ENCODE data around the gene PEX6.
"Not testable (repeated sequence)": the region's sequence is repeated elsewhere in the genome, so short reads cannot be mapped to it uniquely, and the experiment has no call there.

The PEX6 gene

GRCh38 chr6:42962502-42963178, 16.3 kb downstream of the PEX6 start:
- Mint-ChIP-seq H3K4me1 (peaks cover 17% of the 10 kb centered on the region), H3K4me3 (no peak overlapping the region), H3K9me3 (no peaks in the 10 kb centered on the region), H3K36me3 (peaks cover 31% of the 10 kb centered on the region), H3K27ac (no peak overlapping the region)
- DNase-seq (ENCODE audit: low spot score in 2 of 2) (no peak), ATAC-seq (no peak)

- H3K4me3 Mint-ChIP-seq = no peak overlapping the region
- no peak for DNase-seq (ENCODE audit: low spot score in 2 of 2)
- no peak for ATAC-seq
- no peak overlapping the region for H3K27ac Mint-ChIP-seq
- H3K9me3 Mint-ChIP-seq = no peaks in the 10 kb centered on the region
- H3K4me1 Mint-ChIP-seq = peaks cover 17% of the 10 kb centered on the region
- peaks cover 26% of the 10 kb centered on the region for H3K36me3 Mint-ChIP-seq
These were observed 16.9 kb downstream of the PEX6 start for GRCh38 chr6:42962096-42962495.

GRCh38 chr6:42961020-42961470, 17.9 kb downstream of the PEX6 start:
- Mint-ChIP-seq H3K36me3 (peaks cover 18% of the 10 kb centered on the region), H3K4me3 (peak overlapping the region; percentile 69), H3K4me1 (peaks cover 17% of the 10 kb centered on the region), H3K9me3 (no peaks in the 10 kb centered on the region), H3K27ac (no peak overlapping the region)
- ATAC-seq (no peak), DNase-seq (ENCODE audit: low spot score in 2 of 2) (no peak)

GRCh38 chr6:42960243-42961019, 18.6 kb downstream of the PEX6 start, which contains the start of gene GNMT:
GNMT (plus strand) TSS chr6:42960754; CDS start chr6:42960768, 14 bp downstream.
- peaks cover 14% of the 10 kb centered on the region for H3K36me3 Mint-ChIP-seq
- peak; percentile 72 for ATAC-seq
- no peaks in the 10 kb centered on the region for H3K9me3 Mint-ChIP-seq
- peaks cover 17% of the 10 kb centered on the region for H3K4me1 Mint-ChIP-seq
- H3K27ac Mint-ChIP-seq = no peak within 1 kb of the TSS
- peak within 1 kb of the TSS; percentile 69 for H3K4me3 Mint-ChIP-seq
- DNase-seq (ENCODE audit: low spot score in 2 of 2) = no peak

- Mint-ChIP-seq H3K9me3 (no peaks in the 10 kb centered on the region), H3K36me3 (peaks cover 8% of the 10 kb centered on the region), H3K27ac (no peak overlapping the region), H3K4me1 (peaks cover 17% of the 10 kb centered on the region), H3K4me3 (peak overlapping the region; percentile 69)
- ATAC-seq (no peak), DNase-seq (ENCODE audit: low spot score in 2 of 2) (no peak)
These were observed 19.1 kb downstream of the PEX6 start for GRCh38 chr6:42959917-42960242.

- no peaks in the 10 kb centered on the region for H3K9me3 Mint-ChIP-seq
- no peak overlapping the region for H3K27ac Mint-ChIP-seq
- H3K36me3 Mint-ChIP-seq = no peaks in the 10 kb centered on the region
- peaks cover 17% of the 10 kb centered on the region for H3K4me1 Mint-ChIP-seq
- no peak for DNase-seq (ENCODE audit: low spot score in 2 of 2)
- ATAC-seq = no peak
- no peak overlapping the region for H3K4me3 Mint-ChIP-seq
These were observed 20.9 kb downstream of the PEX6 start for GRCh38 chr6:42958125-42958524.

GRCh38 chr6:42954405-42954804, 24.6 kb downstream of the PEX6 start:
- H3K4me3 Mint-ChIP-seq; DNase-seq (ENCODE audit: low spot score in 2 of 2); H3K9me3 Mint-ChIP-seq; H3K36me3 Mint-ChIP-seq; H3K4me1 Mint-ChIP-seq; ATAC-seq; H3K27ac Mint-ChIP-seq: not testable (repeated sequence)

GRCh38 chr6:42952389-42952788, 26.6 kb downstream of the PEX6 start:
- no peaks in the 10 kb centered on the region for H3K4me1 Mint-ChIP-seq
- no peaks in the 10 kb centered on the region for H3K9me3 Mint-ChIP-seq
- no peak overlapping the region for H3K4me3 Mint-ChIP-seq
- no peak for DNase-seq (ENCODE audit: low spot score in 2 of 2)
- H3K27ac Mint-ChIP-seq = peak overlapping the region; percentile 17
- ATAC-seq = no peak
- peaks cover 14% of the 10 kb centered on the region for H3K36me3 Mint-ChIP-seq

GRCh38 chr6:42947950-42948349, 31.0 kb downstream of the PEX6 start:
- DNase-seq (ENCODE audit: low spot score in 2 of 2) (no peak), ATAC-seq (no peak)
- Mint-ChIP-seq H3K27ac (peak overlapping the region; percentile 12), H3K4me3 (no peak overlapping the region), H3K9me3 (no peaks in the 10 kb centered on the region), H3K36me3 (peaks cover 34% of the 10 kb centered on the region), H3K4me1 (no peaks in the 10 kb centered on the region)

- peaks cover 58% of the 10 kb centered on the region for H3K36me3 Mint-ChIP-seq
- no peak for ATAC-seq
- no peak overlapping the region for H3K4me3 Mint-ChIP-seq
- peaks cover 12% of the 10 kb centered on the region for H3K4me1 Mint-ChIP-seq
- H3K9me3 Mint-ChIP-seq = no peaks in the 10 kb centered on the region
- H3K27ac Mint-ChIP-seq = no peak overlapping the region
- DNase-seq (ENCODE audit: low spot score in 2 of 2) = no peak
These were observed 36.5 kb downstream of the PEX6 start for GRCh38 chr6:42942444-42942843.

- Mint-ChIP-seq H3K27ac (peak overlapping the region; percentile 54), H3K4me1 (peaks cover 17% of the 10 kb centered on the region)
- not testable (repeated sequence) for H3K4me3 Mint-ChIP-seq
These were observed 37.6 kb downstream of the PEX6 start for GRCh38 chr6:42941356-42941755.

GRCh38 chr6:42940493-42941045, 38.4 kb downstream of the PEX6 start:
- no peak for ATAC-seq
- peak overlapping the region; percentile 54 for H3K27ac Mint-ChIP-seq
- no peaks in the 10 kb centered on the region for H3K9me3 Mint-ChIP-seq
- peaks cover 17% of the 10 kb centered on the region for H3K4me1 Mint-ChIP-seq
- no peak for DNase-seq (ENCODE audit: low spot score in 2 of 2)
- no peak overlapping the region for H3K4me3 Mint-ChIP-seq
- peaks cover 76% of the 10 kb centered on the region for H3K36me3 Mint-ChIP-seq

More at GRCh38 chr6:42941356-42941755, 37.6 kb downstream of the PEX6 start:
- ATAC-seq; H3K9me3 Mint-ChIP-seq; DNase-seq (ENCODE audit: low spot score in 2 of 2): not testable (repeated sequence)
- peaks cover 68% of the 10 kb centered on the region for H3K36me3 Mint-ChIP-seq

- Mint-ChIP-seq H3K9me3 (no peaks in the 10 kb centered on the region), H3K4me3 (no peak overlapping the region), H3K27ac (peak overlapping the region; percentile 54), H3K36me3 (peaks cover 79% of the 10 kb centered on the region), H3K4me1 (peaks cover 17% of the 10 kb centered on the region)
- DNase-seq (ENCODE audit: low spot score in 2 of 2) (no peak), ATAC-seq (no peak)
These were observed 39.2 kb downstream of the PEX6 start for GRCh38 chr6:42939810-42940167.

GRCh38 chr6:42938987-42939809, 39.8 kb downstream of the PEX6 start:
- peak overlapping the region; percentile 54 for H3K27ac Mint-ChIP-seq

GRCh38 chr6:42938428-42938796, 40.6 kb downstream of the PEX6 start:
- H3K27ac Mint-ChIP-seq = peak overlapping the region; percentile 35
- H3K4me3 Mint-ChIP-seq = no peak overlapping the region
- peaks cover 80% of the 10 kb centered on the region for H3K36me3 Mint-ChIP-seq
- H3K4me1 Mint-ChIP-seq = peaks cover 18% of the 10 kb centered on the region
- ATAC-seq (no peak), DNase-seq (ENCODE audit: low spot score in 2 of 2) (no peak)
- no peaks in the 10 kb centered on the region for H3K9me3 Mint-ChIP-seq

More at GRCh38 chr6:42938987-42939809, 39.8 kb downstream of the PEX6 start:
- no peak for DNase-seq (ENCODE audit: low spot score in 2 of 2)
- no peak overlapping the region for H3K4me3 Mint-ChIP-seq
- ATAC-seq = no peak
- peaks cover 80% of the 10 kb centered on the region for H3K36me3 Mint-ChIP-seq
- no peaks in the 10 kb centered on the region for H3K9me3 Mint-ChIP-seq
- H3K4me1 Mint-ChIP-seq = peaks cover 17% of the 10 kb centered on the region
